GOT3 (cell line): ENCODE data around the gene ATP7A.
"Not testable (repeated sequence)": the region's sequence is repeated elsewhere in the genome, so short reads cannot be mapped to it uniquely, and the experiment has no call there.

Experiments used
- DNase-seq: peaks from one replicate; lab custom pipeline; 2025; ENCODE audit warnings: mixed read lengths; lab: John Stamatoyannopoulos, UW

ATP7A gene

GRCh38 chrX:77910108-77910840 lies at the start of gene ATP7A:
Gene ATP7A (plus strand): TSS chrX:77910693. CDS start chrX:77971642, 60,949 bp downstream.
- peak; percentile 34 for DNase-seq

DNA sequence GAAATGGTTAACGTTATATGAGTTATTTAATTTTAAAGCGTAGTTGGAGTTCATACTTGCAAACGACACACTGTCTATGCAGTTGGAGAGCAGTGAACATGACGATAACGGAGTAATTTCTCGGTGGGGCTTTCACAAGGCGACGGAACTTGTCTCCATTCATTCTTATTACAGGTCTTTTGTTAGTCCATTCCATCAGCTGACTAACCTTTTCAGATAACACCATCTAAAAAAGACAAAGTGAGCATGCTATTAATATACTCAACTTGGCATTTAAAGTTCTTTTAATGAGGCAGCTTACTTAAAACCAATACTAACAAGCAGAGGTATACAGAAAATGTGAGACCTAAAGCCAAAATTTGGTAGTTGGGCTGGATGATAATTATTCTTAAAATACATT lies 35.1 kb upstream of the ATP7A start:
- no peak for DNase-seq

GRCh38 chrX:77881418-77881817 lies 29.1 kb upstream of the ATP7A start:
- DNase-seq = not testable (repeated sequence)

DNA sequence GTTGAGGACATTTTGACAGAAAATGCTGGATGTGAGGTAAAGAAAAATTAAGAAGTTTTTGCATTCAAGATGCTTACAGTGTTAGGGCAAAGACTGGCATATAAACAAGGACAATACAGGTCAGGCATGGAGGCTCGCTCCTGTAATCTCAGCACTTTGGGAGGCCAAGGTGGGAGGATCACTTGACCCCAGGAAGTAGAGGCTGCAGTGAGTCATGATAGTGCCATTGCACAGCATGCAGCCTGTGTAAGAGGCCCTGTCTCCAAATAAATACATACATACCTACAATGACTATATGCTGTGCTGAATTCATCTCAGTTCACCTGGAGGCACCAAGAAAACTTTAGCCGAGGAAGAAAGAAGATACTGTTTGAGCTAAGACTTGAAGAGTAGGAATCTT lies 17.6 kb upstream of the ATP7A start:
- DNase-seq = no peak

GRCh38 chrX:77893713-77894112 lies 16.8 kb upstream of the ATP7A start:
- DNase-seq = no peak

DNA sequence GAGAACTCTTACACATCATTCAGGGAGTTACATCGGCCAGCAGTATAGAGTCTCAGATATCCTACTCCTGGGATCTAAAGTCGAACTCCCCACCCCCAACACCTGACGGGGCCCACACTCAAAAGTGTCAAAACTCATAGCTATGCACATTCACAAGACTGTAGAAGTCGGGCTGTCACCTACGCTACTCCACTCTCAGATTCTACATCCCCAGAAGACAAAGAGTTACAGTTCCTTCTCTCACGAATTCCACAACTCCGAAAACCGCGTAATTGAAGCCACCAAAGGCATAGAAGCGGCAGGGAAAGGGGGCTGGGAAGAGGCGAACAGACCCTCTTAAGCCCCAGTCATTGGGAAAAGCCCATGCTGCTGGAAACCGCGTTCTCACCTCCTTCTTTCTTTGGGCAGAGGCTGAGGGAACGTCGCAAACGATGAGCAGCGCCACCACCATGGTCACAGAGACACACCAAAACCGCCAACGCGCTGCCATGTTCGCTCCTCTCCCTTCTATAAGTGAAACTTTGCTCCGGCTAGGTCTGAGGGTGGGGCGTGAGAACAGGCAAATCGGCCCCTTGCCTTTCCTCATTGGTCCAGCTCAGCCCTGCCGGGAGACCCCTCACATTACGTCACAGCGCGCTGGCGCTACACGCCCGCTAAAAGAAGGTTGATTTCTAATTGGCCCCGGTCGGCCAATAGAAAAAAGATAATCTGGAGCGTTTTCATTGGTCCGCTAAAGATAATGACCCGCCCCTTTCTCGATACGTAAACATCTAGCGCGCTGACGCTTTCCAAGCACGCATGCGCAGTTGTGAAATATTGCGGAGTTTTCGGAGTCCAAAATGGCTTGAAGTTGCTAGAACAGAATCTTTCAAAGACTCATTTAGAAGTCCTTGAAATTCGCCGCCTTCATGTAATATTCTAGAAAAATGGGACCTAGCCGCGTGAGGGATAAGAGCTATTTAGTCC lies 15.3 kb upstream of the ATP7A start, which contains the start of gene MAGT1:
TSS of gene MAGT1 (minus strand) at position 515 of the 966 bp plus-strand sequence. CDS start at position 490, 25 bp downstream.
- peak; percentile 78 for DNase-seq

DNA sequence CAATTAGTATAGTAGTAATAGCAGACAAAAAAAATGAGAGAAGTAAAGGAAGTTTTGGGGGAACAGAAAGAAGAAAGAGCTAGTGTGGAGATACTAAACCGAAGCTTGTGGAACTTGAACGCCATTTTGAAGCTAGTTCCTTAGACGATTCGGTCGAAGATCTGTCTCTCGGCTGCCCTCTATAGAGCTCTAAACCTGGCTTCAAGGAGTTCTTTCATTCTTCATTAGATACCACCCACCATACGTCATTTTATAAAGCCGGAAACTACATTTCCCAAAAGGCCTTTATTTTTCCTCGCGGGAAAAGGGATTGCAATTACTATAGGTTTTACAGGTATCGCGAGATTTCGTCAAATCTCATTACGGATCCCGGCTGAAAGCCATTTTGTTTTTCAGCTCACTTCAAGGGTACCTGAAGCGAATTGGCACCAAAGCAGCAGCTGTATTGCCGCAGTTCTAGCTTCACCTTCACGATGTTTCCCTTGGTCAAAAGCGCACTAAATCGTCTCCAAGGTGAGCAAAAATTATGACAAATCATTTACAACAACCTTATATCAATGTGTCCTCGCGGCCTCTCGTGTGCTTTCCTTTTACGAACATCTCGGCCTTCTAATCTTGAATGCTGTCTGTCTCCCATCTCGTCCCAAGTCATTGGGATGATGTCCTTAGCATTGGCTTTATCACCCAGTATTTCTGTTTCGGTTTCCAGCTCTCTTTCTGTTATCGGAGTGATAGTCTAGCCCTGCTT lies 11.2 kb upstream of the ATP7A start, which contains the start of gene COX7B:
TSS of gene COX7B (plus strand) at position 388 of the 748 bp plus-strand sequence. CDS start at position 474, 86 bp downstream.
- no peak for DNase-seq

DNA sequence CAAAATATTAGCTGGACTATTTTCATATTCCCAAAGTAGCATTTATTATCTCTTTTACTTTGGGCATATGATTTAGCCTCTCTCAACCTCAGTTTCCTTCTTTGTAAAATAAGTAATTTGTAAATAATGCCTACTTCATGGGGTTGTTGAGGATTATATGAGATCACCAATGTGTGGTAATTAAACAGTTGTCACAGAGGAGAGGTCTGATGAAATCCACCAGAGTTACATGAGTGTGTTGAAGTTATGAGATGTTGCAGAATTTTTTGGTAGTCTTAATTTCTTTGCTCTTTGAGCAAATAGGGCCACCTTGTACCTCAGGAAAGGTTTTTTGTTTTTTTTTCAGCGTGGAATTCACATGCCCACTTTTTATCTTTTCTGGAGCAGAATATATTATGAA lies 9.8 kb upstream of the ATP7A start:
- no peak for DNase-seq

DNA sequence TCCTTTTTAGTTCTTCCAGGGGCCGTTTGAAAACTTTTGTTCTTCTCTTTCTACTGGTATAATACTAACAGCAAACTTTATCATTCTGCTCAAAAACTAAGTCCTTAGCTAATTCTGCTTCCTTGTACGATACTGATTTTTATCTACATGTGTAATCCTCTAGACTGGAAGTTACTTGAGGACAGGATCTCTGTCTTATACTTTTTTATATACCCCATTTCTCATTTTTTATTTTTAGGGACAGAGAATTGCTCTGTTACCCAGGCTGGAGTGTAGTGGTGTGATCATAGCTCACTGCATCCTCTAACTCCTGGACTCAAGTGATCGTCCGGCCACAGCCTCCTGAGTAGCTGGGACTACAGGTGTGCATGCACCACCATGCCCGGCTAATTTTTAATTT lies 9.0 kb upstream of the ATP7A start:
- DNase-seq = no peak

GRCh38 chrX:77917294-77917933 lies 6.9 kb downstream of the ATP7A start:
- no peak for DNase-seq

DNA sequence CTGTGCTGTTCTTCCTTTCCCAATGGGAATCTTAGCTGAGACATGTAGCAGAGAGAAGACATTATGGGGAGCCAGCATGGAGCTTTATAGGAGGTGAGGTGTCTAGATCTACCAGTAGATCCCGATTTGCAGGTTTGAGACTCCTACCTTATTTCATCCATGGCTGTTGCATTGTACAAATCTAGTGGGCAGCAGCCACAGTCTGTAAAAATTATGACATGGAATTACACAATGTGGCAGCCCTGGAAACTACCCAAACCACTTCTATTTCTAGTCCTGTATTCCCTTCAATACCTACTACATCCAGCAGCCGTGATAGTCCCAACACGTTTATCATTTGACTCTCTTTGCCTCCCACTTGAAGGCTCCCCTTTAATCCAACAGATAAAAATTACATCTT lies 8.1 kb downstream of the ATP7A start:
- no peak for DNase-seq

- DNase-seq = not testable (repeated sequence)
These were observed 8.9 kb downstream of the ATP7A start for GRCh38 chrX:77919370-77919769.

DNA sequence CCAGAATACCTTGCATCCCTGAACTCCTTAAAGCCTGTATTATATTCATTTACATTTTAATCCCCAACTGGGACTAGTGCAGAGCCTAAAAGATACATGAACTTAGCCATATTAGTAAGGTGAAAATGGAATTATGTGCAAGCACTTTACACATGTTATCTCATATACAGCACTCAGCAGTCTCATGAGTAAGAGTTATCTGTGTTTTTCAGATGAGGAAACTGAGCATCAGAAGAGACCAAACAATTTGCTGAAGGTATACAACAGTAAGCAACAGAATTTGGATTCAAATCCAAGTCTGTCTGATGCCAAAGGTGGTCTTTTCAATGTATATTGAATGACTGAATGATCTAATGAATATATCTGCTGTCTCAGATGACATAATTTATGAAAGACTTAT lies 12.3 kb downstream of the ATP7A start:
- no peak for DNase-seq

DNA sequence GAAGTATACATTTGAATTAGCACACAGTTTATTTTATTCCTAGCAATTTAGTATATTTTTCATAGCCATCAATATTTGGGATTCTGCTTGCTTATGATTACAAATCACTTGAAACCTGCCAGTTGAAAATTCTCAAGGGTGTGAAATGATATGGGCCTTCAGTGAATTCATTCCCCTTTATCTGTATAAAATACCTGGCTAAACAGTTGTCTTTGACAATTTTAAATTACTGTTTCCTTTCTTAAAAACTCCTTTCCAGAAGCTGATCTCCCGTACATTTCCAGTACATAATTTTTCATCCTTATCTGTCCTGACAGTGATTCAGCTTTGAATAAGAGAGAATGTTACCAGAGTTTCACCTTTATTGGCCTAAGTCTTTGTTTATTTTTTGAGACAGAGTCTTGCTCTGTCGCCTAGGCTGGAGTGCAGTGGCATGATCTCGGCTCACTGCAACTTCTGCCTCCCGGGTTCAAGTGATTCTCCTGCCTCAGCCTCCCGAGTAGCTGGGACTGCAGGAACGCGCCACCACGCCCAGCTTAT lies 13.9 kb downstream of the ATP7A start:
- DNase-seq = no peak

- DNase-seq = no peak
These were observed 15.3 kb downstream of the ATP7A start for GRCh38 chrX:77925764-77926163.

DNA sequence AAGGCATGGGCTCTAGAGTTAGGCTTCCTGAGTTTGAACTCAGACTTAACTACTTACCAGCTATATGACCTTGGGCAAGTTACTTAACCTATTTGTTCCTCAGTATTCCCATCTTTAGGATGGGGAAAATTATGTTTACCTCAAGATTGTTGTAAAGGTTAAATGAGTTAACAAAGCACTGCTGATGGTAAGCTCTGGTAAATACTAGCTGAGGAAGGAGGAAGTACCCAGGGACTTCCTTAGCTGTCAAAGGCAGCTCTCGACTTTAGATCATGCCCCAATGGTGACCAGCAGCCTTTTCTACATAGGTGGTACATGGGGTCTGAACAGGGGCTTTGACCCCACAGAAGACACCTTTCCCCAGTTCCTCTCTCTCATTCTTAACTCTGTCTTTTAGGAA lies 20.1 kb downstream of the ATP7A start:
- no peak for DNase-seq

DNA sequence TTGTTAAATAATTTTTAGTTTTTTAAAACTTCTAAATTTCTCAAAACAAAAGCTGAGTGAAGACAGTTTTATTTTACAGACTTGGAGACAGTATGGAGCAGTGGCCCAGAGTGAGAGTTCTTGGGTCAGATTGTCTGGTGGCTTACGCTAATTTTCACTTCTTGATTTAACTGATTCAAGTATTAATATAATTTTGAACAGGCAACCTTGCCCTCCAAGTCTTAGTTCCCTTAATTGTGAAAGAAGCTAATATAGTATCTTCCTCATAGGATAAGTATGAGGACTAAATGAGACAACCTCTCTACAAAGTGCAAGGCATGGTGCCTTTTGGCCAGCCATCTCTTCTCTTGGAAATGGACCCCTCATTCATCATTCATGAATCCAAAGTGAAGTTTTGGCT lies 25.4 kb downstream of the ATP7A start:
- no peak for DNase-seq

DNA sequence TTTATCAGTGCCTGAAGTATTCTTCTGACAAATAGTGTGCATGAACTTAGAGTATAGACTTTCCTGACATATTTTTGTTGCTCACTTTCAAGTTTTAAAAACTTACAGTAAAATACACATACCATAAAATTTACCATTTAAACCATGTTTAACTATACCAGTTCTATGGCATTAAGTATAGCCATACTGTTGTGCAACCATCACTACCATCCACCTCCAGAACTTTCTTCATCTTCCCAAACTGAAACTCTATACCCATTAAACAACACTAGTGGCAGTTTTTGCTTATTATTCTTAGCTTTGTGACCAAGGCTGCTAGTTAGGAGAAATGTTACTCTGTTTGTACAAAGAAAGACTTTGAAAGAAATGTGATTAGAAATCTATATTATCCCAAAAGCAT lies 25.8 kb downstream of the ATP7A start:
- no peak for DNase-seq

- no peak for DNase-seq
These were observed 26.8 kb downstream of the ATP7A start for GRCh38 chrX:77937291-77937690.

GRCh38 chrX:77938083-77938680 lies 27.7 kb downstream of the ATP7A start:
- DNase-seq = no peak

GRCh38 chrX:77945031-77945430 lies 34.5 kb downstream of the ATP7A start:
- DNase-seq = not testable (repeated sequence)
